Measurements from ENCODE around the gene DUSP1. TPM values are rescaled to one million over a fixed set of nuclear protein-coding genes. Genes with fewer than 3 reads are reported as not detected.

The DUSP1 gene
- total RNA-seq, 1 donor from 2014 or later: 91.7 TPM

DNA sequence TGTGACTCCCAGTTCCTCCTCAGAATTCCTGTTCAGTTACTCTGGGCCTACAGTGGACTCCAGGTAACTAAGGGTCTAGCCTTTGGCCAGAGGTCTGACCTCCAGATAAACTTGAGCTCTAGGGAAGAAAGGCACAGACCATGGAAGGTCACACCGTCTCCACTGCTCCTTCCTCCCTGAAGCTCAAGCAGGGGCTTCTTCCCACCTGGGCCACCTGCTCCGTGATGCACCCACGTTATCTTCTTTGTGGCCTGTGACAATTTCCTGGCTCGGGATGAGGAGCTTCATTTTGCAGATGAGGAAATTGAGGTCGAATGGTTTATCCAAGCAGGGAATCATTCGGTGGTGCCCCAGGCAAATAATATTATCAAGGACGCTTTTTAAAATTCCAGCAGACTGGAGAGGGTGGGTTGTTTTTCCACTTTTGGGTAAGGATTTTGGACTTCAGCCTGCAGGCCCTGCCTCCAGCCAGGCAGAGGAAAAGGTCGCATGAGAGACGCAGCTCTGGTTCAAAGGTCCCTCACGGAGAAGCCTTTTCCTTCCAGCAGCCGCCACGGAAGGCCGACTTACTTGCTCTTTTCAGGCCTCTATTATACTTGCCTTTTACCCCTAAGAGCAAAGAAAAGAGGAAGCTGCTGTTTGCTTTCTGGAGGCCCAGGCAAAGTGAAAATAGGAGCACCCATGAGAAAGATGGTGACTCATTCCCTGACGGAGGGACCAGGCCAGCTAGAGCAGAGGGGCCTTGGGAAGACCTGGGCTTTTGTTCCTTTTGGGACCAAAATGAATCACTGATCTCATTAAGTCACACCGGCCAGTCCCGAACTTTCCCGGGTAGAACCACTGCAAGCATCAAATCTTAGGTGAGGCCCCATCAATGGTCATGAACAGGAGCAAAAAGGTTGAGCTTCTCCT is 22.8 kb upstream of the DUSP1 start:
- no peak overlapping the region for H3K4me3 Mint-ChIP-seq (ENCODE audit: unreplicated experiment)
- H3K36me3 Mint-ChIP-seq (ENCODE audit: unreplicated experiment): no peaks in the 10 kb centered on the region
- H3K27me3 Mint-ChIP-seq (ENCODE audit: unreplicated experiment): peaks cover 6% of the 10 kb centered on the region
- TF ChIP-seq, protein P1, sequence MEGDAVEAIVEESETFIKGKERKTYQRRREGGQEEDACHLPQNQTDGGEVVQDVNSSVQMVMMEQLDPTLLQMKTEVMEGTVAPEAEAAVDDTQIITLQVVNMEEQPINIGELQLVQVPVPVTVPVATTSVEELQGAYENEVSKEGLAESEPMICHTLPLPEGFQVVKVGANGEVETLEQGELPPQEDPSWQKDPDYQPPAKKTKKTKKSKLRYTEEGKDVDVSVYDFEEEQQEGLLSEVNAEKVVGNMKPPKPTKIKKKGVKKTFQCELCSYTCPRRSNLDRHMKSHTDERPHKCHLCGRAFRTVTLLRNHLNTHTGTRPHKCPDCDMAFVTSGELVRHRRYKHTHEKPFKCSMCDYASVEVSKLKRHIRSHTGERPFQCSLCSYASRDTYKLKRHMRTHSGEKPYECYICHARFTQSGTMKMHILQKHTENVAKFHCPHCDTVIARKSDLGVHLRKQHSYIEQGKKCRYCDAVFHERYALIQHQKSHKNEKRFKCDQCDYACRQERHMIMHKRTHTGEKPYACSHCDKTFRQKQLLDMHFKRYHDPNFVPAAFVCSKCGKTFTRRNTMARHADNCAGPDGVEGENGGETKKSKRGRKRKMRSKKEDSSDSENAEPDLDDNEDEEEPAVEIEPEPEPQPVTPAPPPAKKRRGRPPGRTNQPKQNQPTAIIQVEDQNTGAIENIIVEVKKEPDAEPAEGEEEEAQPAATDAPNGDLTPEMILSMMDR (IDR thresholded peaks at IDR 0.05; ENCODE audit: partially characterized antibody, unreplicated experiment): no peak
- no peak for DNase-seq
- H3K4me1 Mint-ChIP-seq (ENCODE audit: low read depth, unreplicated experiment): peaks cover 2% of the 10 kb centered on the region
- H3K9me3 Mint-ChIP-seq (ENCODE audit: unreplicated experiment): peaks cover 3% of the 10 kb centered on the region
- H3K27ac Mint-ChIP-seq (ENCODE audit: unreplicated experiment): no peak overlapping the region

DNA sequence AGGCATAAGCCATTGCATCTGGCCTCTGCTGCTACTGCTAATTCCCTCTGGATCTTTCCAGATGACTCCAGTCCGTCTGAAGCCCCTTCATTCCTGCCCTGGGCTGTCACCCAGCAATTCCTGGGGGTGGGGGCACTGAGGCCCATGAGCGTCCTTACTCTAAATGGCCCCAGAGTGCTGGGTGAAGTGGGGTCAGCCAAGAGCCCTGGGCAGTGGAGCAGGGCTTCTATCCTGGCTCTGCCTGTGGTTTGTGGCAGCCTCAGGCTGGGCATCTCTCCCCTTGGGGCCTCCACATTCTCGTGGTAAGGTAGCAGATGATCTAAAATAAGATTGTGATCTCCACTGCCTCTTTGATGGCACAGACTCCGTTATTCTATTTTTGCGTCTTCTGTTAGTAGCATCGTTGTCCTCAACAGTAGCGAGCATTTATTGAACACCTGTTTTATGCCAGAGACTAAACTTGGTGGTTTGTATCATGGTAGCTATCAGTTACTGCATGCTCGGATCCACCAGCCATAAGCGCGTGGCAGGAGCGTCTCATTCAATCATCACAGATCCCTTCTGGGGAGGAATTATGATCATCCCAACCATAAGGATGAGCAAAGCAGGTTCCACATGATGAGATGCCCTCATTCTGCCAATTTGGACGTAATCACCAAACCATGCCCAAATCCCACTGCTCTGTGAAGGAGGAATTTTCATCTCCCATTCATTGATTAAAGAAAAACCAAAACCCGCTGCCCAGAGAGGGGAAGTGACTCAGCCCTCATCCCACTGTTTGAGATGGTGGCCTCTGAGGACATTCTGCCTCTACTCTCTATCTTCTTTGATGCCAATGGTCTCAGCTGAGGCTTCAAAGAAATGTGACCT is 21.9 kb upstream of the DUSP1 start:
- DNase-seq: no peak
- H3K36me3 Mint-ChIP-seq (ENCODE audit: unreplicated experiment): no peaks in the 10 kb centered on the region
- H3K4me3 Mint-ChIP-seq (ENCODE audit: unreplicated experiment): no peak overlapping the region
- no peak overlapping the region for H3K27ac Mint-ChIP-seq (ENCODE audit: unreplicated experiment)
- peaks cover 2% of the 10 kb centered on the region for H3K4me1 Mint-ChIP-seq (ENCODE audit: low read depth, unreplicated experiment)
- H3K27me3 Mint-ChIP-seq (ENCODE audit: unreplicated experiment): peaks cover 6% of the 10 kb centered on the region
- peaks cover 3% of the 10 kb centered on the region for H3K9me3 Mint-ChIP-seq (ENCODE audit: unreplicated experiment)
- TF ChIP-seq, protein P1 (IDR thresholded peaks at IDR 0.05; ENCODE audit: partially characterized antibody, unreplicated experiment): no peak

DNA sequence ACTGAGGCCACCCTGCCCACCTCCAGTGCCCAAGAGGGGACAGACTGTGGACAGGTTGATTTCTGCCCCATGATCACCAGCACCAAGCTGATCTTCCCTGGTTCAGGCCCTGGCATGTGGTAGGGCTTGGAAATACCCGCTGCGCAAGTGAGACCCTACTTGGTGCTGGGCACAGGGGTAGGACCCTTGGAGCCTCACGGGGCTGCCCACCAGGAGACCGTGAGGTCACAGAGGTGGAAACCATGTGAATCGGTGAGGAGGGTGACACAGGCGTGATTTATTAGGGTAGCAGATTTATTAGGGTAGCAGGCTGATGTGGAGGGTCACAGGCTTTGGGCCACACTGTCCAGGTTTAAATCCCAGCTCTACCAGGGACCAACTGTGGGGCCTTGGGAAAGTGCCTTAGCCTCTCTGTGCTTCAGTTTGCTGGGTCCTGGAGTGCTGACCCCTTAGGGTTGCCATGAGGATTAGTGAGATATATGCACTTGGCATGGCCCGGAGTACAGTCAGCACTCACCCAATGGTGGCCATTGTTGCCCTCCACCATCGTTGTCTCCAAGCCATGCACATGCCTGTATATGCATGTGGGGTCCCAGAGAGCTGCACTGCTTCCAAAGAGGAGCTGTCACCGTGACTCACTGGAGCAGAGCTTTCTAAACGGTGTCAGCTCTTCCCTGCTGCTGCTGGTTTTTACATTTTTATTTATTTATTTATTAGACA is 20.9 kb upstream of the DUSP1 start:
- Mint-ChIP-seq H3K4me3 (ENCODE audit: unreplicated experiment) (no peak overlapping the region), H3K9me3 (ENCODE audit: unreplicated experiment) (peaks cover 3% of the 10 kb centered on the region), H3K4me1 (ENCODE audit: low read depth, unreplicated experiment) (no peaks in the 10 kb centered on the region), H3K27ac (ENCODE audit: unreplicated experiment) (no peak overlapping the region), H3K36me3 (ENCODE audit: unreplicated experiment) (no peaks in the 10 kb centered on the region), H3K27me3 (ENCODE audit: unreplicated experiment) (peaks cover 6% of the 10 kb centered on the region)
- TF ChIP-seq, protein P1 (IDR thresholded peaks at IDR 0.05; ENCODE audit: partially characterized antibody, unreplicated experiment): no peak
- no peak for DNase-seq

DNA sequence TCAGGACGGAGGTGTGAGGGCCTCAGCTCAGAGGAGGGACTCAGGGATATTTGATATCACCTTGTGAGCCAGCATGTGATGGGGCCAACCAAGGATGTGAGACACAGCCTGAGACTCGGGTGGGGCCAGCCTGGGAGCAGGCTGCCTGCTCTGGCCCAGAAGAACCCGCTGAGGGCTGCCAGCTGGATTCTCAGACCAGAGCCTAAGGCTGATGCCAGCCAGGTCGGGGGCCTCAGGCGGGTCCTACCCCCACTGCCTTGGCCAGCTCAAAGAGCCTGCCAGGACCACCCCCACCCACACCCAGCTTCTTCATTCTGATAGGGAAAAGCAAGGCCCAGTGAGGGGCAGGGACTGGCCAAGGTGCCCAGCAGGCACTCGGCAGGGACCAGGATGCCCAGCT is 20.3 kb upstream of the DUSP1 start:
- Mint-ChIP-seq H3K9me3 (ENCODE audit: unreplicated experiment) (peaks cover 3% of the 10 kb centered on the region), H3K36me3 (ENCODE audit: unreplicated experiment) (no peaks in the 10 kb centered on the region), H3K4me1 (ENCODE audit: low read depth, unreplicated experiment) (no peaks in the 10 kb centered on the region), H3K4me3 (ENCODE audit: unreplicated experiment) (no peak overlapping the region), H3K27me3 (ENCODE audit: unreplicated experiment) (peaks cover 6% of the 10 kb centered on the region), H3K27ac (ENCODE audit: unreplicated experiment) (no peak overlapping the region)
- TF ChIP-seq, protein P1 (IDR thresholded peaks at IDR 0.05; ENCODE audit: partially characterized antibody, unreplicated experiment): no peak
- no peak for DNase-seq
